Fibroblast of pulmonary artery (primary cell): ENCODE measurements around the gene ST7.

Experiments
- DNase-seq: peaks from one replicate; pipeline ENCODE4 v3.0.0-alpha.2; 2010; ENCODE audit warnings: low read depth
- H3K4me3 ChIP-seq: replicated peaks from 2 replicates; pipeline ENCODE4 v1.5.1; 2011; ENCODE audit warnings: low read depth, mild to moderate bottlenecking, control low read depth, low read length, moderate library complexity
- TF ChIP-seq, protein P1 (sequence below): IDR thresholded peaks from 2 replicates; pipeline ENCODE4 v1.5.1; 2011; ENCODE audit warnings: mild to moderate bottlenecking, control low read depth, low read length, inconsistent platforms; ENCODE audit errors: missing control alignments

The ST7 gene

DNA sequence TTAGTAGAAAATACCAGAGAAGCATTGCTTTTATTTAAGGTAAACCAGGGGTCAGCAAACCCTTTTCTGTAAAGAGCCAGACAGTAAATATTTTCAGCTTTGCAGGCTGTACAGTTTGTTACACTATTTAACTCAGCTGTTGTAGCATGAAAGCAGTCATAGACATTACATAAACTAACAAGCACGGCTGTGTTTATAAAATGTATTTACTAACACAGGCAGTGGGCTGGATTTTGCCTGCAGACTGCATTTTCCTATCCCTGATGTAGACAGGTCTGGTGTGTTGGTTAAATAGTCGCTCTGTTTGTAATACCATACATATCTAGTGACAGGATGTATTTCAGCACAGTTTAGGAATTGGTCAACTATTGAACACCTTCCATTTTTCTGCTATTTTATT lies 129.3 kb downstream of the ST7 start:
- H3K4me3 ChIP-seq = no peak overlapping the region
- TF ChIP-seq, protein P1, sequence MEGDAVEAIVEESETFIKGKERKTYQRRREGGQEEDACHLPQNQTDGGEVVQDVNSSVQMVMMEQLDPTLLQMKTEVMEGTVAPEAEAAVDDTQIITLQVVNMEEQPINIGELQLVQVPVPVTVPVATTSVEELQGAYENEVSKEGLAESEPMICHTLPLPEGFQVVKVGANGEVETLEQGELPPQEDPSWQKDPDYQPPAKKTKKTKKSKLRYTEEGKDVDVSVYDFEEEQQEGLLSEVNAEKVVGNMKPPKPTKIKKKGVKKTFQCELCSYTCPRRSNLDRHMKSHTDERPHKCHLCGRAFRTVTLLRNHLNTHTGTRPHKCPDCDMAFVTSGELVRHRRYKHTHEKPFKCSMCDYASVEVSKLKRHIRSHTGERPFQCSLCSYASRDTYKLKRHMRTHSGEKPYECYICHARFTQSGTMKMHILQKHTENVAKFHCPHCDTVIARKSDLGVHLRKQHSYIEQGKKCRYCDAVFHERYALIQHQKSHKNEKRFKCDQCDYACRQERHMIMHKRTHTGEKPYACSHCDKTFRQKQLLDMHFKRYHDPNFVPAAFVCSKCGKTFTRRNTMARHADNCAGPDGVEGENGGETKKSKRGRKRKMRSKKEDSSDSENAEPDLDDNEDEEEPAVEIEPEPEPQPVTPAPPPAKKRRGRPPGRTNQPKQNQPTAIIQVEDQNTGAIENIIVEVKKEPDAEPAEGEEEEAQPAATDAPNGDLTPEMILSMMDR = no peak
- no peak for DNase-seq

DNA sequence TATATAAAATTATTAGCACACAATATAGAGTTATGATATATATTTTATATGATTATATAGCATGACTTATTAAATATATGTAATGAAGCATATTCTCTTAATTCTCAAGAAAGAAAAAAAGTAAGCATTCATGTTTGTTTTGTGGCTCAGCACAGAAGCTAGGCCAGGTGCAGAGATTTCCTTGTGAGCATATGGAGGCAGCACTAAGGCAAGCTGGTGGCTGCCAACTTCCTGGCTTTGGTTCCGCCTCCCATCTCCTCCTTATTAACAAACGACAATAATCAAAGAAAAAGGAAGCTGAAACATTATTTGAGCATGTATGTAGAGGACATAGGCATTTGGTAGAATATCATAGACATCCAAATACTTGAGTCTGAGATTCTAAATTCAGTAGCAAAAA lies 130.3 kb downstream of the ST7 start:
- no peak for DNase-seq
- H3K4me3 ChIP-seq = no peak overlapping the region
- TF ChIP-seq, protein P1 = no peak

DNA sequence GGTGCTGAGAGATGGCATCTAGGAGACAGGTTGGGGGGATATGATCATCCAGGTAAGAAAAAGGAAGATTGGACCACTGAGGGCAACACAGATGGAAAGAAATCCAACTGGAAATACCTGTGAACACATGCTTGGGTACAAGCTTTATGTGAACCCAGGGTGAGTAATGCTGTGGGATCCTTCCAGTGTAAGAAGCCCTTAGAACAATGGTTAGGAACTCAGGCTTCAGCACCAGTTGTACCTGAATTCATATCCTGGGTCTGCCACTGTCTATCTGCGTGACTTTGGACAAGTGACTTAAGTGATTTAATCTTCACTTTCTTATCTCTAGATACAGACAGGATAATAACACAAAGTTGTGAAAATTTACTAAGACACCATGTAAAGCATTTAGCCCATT lies 131.0 kb downstream of the ST7 start:
- H3K4me3 ChIP-seq = no peak overlapping the region
- TF ChIP-seq, protein P1 = no peak
- no peak for DNase-seq

DNA sequence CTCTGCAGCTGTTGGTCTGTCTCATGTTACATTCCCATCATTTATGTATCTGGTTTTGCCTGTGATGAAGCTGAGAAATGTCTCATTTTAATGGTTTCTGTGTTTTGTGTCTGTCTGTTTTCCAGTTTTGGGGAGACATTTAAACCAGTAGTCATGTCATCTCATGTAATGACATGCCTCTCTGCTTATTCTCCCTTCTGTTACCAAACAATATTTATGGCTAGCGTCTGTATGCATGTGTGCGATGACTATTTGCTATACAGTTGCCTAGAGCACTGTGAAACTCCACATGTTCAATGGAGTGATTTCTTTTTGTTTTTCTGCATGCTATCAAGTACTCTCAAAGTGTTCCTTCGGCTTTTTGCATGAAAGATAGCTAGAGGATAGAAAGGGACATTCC lies 132.0 kb downstream of the ST7 start:
- TF ChIP-seq, protein P1 = no peak
- no peak for DNase-seq
- H3K4me3 ChIP-seq = no peak overlapping the region

DNA sequence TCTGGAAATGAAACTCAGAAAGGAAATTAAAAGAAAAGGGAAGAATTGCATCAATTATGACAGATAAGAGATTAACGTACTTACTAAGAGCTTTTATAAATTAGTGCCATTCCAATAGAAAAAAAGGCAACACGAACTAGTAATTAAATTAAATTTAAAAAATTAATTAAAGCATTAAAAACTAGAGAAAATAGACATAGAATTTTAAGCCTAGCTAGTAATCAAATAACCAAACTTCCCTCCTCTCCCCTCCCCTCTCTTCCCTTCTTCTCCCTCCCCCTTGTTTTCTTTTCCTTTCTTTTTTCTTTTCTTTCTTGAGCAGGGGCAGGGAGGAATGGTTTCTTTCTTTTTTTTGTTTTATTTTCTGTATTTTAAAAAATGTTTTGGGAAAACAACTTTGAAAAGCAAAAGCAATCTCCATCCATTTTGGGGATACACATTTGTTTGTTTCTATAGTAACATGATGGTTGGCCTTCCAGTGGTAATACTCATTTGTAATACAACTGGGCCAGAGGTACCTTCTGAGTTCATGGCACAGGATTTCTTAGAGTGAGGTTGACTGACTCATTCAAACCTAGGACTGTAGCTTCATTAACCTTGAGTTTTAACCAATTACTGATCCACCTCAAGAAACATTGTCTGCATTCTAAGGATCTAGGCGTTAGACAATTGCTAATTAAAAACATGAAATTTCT lies 132.6 kb downstream of the ST7 start:
- peak; percentile 36 for DNase-seq
- TF ChIP-seq, protein P1 = no peak
- H3K4me3 ChIP-seq = no peak overlapping the region

DNA sequence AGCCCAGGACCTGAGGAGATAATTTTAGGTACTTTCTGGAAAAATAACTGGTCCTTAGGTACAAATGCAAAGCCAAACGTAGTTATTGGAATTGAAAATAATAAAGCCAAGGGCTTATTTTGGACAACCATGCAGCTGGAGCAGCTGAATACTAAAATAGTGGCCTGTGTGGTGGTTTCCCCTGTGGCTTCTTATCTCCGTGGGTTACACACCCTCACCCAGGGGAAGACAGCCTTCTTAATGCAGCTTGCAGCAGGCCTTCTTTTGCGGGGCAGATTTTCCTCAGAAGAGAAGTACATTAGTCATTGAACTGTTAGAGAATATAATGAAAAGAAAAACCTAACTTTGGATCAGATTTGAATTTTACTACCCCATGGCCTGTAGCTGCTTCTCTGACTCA lies 133.5 kb downstream of the ST7 start:
- TF ChIP-seq, protein P1 = no peak
- peak; percentile 31 for DNase-seq
- no peak overlapping the region for H3K4me3 ChIP-seq
